T-helper 2 cell (primary cell): Measurements from ENCODE around the gene KCNN4.
"Not testable (repeated sequence)": the region's sequence is repeated elsewhere in the genome, so short reads cannot be mapped to it uniquely, and the experiment has no call there.

Experiments
- DNase-seq, 5 experiments: peaks; one replicate each; pipeline versions ENCODE4 v3.0.0 to v3.0.0-alpha.2; 2012 to 2022
- total RNA-seq, 2 donors: gene quantifications; one replicate each; lab custom pipeline; 2026; lab: John Stamatoyannopoulos, UW

KCNN4 gene
- total RNA-seq, result 14.7 to 47.3 reads per million in 2 donors

DNA sequence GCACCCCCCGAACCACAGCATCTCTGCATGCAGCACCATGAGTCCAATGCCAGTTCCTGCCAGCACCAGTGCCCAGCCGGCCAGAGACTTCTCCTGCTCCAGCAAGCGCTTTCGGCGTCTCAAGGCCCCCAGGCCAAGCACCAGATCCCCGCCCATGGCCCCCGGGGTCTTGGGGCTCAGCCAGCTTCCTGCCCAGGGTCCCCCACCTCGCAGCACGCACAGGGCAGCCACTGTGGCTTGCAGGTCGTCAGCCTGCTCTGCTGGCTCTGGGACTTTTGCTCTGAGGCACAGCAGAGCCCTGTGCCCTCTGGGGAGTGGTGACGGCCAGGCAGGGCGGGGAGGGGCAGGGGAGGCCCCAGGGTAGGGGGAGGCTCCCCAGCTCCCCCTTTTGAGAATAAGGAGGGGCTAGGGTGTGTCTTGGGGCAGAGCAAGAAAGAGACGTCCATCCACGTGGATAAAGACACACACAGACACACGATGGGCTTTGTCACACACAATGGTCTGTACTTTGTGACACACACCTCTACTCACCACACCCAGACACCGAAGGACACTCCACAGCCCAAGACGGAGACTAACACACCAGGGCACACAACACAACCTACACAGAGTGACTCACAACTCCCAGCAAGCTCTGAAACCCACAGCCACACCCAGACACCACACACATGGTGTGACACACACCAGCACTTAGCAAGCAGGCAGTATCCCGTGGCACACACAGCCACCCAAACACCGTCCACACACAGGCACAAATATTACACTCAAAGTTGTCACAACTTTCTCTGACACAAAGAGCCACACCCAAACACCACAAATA, at the start of gene KCNN4:
Gene KCNN4 (minus strand): TSS at position 268 of the 820 bp plus-strand sequence. CDS start 112 bp downstream, at position 156.
- peak in 4 of 5 experiments; percentile 22 to 92 (median 55) for DNase-seq

DNA sequence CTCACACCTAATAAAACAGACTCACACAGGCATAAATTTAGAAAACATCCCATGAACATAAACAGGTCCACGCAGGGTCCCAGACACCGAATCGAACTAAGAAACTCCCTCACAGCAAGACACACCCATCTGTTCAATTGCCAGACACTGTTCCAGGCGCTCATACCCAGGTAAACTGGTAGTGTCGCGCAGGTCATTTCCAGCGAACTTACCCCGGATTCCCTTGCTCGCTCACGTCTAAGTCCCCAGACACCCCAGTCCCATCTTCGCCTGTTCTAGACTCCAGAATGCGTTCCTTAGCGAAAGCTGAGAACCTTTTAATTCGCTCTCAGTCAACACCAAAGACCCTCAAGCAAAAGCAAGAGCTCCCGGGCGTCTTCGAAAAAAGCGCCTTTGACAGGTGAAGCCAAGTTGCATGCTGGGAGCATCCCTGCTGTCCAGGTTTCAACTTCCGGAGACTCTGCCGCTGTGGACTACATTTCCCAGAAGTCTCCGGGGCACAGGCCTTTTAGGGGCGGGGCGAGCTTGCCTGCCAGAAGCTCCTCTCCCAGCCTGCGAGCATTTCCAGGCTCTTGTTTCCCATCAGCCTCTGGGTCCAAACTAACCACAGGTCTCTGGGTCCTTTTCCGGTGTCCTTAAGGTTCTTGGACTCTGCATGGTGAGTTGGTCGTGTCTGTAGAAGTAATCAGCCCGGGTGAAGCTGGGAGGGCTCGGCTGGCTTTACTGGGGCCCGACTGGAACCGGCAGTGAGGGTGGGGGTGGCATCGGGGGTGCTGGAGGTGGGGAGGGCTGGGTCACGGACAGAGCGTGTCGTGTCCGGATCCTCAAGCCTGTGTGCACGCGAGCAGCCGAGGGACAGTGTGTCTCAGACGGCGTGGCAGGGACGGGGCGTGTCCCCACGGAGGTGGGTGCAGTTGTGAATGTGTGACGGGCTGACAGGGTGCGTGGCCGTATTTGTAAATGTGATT, 46.3 kb upstream of the KCNN4 start, which contains the start of gene ZNF283:
Gene ZNF283 (plus strand): TSS at position 535 of the 968 bp plus-strand sequence. CDS start 6,184 bp downstream, outside the sequence.
- DNase-seq, result peak; percentile 50 to 84 (median 70)

GRCh38 chr19:43824572-43824971, 43.8 kb upstream of the KCNN4 start:
- not testable (repeated sequence) for DNase-seq

GRCh38 chr19:43823856-43824255, 43.1 kb upstream of the KCNN4 start:
- DNase-seq, result not testable (repeated sequence)

- peak in 1 of 5 experiments; percentile 47 for DNase-seq
These were observed 40.1 kb upstream of the KCNN4 start for GRCh38 chr19:43820884-43821215.

DNA sequence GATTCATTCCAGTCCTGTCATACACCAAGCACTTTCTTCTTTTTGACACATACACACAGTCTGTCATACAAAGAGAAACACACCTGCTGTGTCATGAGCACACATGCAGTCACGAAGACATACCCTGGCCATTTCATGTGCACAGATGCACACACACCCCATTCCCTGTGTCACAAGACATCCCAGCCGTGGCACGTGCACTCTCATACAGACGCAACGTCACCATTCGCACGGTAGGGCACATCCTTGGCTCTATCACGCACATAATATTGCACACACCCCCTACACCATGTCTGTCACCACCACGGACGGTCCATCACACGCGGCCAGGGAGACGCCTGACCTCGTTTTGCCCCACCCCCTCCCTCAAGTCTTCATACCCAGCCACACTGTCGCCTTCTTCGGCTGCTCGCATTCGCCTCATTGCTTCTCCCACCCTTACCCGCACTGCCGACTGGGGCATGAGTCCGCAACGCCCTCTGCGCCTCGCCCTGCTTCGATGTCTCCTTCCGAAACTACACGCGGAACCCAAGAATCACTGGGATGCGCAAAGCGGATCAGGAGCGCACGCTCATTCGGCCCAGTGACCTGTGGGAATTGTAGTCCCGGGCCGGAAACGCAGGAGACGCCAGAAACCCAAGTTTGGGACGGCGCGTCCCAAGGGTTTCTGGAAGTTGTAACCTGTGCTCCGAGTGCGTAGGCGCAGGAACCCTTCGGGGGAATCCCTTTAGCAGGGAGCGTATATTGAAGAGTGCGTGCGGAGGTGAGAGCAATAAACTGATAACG, 39.5 kb upstream of the KCNN4 start:
- DNase-seq, result no peak

GRCh38 chr19:43818500-43818899, 37.7 kb upstream of the KCNN4 start:
- no peak for DNase-seq

DNA sequence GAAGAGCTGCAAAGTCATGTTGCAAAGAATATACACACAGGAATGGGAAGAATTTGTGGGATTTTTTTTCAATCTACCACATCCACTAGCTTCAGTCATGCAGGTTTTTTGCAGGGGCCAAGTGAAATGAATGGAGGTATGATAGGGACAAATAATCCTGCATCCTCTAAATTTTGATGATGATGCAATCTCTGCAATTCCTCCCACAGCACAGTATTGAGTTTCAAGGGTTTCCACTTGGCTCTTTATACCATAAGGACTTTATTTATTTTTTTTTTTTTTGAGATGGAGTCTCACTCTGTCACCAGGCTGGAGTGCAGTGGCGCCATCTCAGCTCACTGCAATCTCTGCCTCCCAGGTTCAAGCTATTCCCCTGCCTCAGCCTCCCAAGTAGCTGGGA, 36.7 kb upstream of the KCNN4 start:
- not testable (repeated sequence) for DNase-seq

- DNase-seq, result no peak
These were observed 34.0 kb upstream of the KCNN4 start for GRCh38 chr19:43814663-43815352.

DNA sequence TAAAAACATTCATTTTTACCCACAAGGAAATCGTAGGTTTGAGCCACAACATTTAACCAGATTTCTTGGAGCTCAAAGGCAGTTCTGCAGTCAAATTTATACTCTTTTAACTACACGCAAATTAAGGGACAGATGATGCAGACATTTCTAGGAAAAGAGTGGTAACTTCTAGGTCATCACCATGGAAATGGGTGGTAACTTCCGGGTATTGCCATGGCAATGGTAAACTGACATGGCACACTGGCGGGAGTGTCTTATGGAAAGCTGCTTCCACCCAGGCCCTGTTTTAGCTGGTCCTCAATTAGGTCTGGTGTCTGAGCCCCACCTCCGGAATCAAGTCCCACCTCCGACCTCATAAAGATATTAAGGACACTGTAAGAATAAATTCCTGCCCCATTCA, 31.9 kb upstream of the KCNN4 start:
- DNase-seq, result no peak

- DNase-seq, result no peak
These were observed 31.5 kb upstream of the KCNN4 start for GRCh38 chr19:43812259-43812658.

DNA sequence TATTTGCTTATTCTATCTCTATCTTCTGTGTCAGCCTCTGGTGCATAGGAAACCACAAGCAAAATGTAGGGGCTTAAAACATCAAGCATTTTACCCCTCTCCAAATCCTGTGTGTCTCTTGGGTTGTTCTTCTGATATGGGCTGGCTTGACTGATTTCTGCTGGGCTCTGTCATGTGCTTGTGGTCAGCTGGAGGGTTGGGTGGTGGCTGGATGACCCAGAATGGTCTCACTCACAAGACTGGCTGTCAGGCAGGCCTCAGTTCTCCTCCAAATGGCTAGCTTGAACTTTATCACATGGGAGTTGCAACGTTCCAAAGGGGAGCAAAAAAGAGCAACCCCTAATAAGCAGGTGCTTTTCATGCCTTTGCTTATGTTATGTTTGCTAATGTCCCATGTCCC, 31.1 kb upstream of the KCNN4 start:
- no peak for DNase-seq

- peak in 2 of 5 experiments; percentile 6 to 68 for DNase-seq
These were observed 29.3 kb upstream of the KCNN4 start for GRCh38 chr19:43809762-43810696.

GRCh38 chr19:43807651-43808050, 26.9 kb upstream of the KCNN4 start:
- no peak for DNase-seq

DNA sequence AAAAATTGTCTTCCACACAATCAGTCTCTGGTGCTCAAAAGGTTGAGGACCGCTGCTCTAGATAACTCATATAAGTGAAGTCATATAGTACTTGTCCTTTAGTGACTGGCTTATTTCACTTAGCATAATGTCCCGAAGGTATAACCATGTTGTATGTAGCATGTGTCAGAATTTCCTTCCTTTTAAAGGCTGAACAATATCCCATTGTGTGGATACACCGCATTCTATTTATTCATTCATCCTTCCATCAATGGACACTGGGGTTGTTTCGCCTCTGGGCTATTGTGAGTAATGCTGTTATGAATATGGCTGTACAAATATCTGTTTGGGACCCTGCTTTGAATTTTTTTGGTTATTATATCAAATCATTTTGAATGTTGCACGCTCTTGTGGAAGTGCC, 26.1 kb upstream of the KCNN4 start:
- DNase-seq, result no peak

- DNase-seq, result not testable (repeated sequence)
These were observed 25.6 kb upstream of the KCNN4 start for GRCh38 chr19:43806401-43806800.

GRCh38 chr19:43804432-43804831, 23.7 kb upstream of the KCNN4 start:
- DNase-seq, result no peak

DNA sequence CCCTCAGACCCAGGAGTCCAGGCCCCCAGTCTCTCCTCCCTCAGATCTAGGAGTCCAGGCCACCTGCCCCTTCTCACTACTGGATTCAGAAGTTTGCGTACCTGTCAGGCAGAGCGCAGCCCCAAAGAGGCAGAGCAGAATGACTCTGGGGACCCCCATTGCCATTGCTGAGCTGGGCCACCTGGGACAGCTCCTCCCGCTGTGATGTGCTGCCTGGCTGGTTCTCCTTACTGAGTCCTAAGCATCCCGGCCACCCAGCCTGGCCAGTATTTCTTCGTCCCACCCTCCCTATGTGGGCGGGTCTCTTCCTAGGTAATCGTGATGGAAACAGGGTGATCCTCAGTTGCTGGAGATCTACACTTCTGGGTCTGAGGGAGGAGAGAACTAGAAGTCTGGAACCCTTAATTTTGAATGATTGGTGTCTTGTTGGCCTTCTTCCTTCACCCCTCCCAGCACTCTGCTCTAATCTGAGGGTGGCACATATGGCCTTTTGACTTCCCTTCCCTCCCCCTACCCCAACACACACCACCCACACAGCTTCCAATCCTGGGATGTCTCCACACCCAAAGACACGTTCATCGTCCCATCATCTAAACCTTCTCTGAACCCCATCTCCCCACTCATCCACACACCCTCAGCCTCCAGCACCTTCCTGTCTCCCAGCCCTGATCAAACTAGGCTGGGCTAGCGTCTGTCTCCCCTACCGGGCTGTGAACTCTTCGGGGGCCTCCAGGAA, 21.6 kb upstream of the KCNN4 start, which contains the start of gene LYPD5:
Gene LYPD5 (minus strand): TSS at position 232 of the 736 bp plus-strand sequence. CDS start 67 bp downstream, at position 165.
- DNase-seq, result no peak

- no peak for DNase-seq
These were observed 18.8 kb upstream of the KCNN4 start for GRCh38 chr19:43799502-43800142.
